HEK293 (cell line): ENCODE data around the gene GALNT15.

Experiments
- CTCF ChIA-PET: fragments of 350-600 bp; formaldehyde crosslinking; extraction: SDS; loops from one replicate; lab custom pipeline; 2021; ENCODE audit warnings: antibody characterized with exemption; lab: Yijun Ruan, JAX
- POLR2A ChIA-PET: fragments of 300-600 bp; formaldehyde crosslinking; extraction: SDS; loops from one replicate; lab custom pipeline; 2020; ENCODE audit warnings: antibody characterized with exemption, inconsistent platforms; lab: Yijun Ruan, JAX
- H3K27ac ChIP-seq: fragments of 200-500 bp; sonication (Bioruptor generic); 2 replicates; pipeline ENCODE4 v1.5.1; 2014; ENCODE audit warnings: low read depth, low read length, control low read depth, inconsistent platforms; ENCODE audit errors: extremely low read depth
- H3K36me3 ChIP-seq, 2 experiments: fragments of 200-500 bp in 1 of 2; sonication (Bioruptor generic) in 1 of 2; 1 replicate in 1 of 2; 2 replicates in 1 of 2; pipeline ENCODE4 v1.5.1; 2014 to 2017; ENCODE audit warnings: inconsistent platforms in 2 of 2, low read length in 2 of 2; ENCODE audit not compliant: control insufficient read depth in 2 of 2, insufficient read depth in 1 of 2
- H3K4me1 ChIP-seq: fragments of 200-500 bp; sonication (Bioruptor generic); 2 replicates; pipeline ENCODE4 v1.5.1; 2014; ENCODE audit warnings: mild to moderate bottlenecking, low read length, inconsistent platforms; ENCODE audit not compliant: control insufficient read depth, insufficient read depth
- H3K4me3 ChIP-seq: 2 replicates; pipeline ENCODE4 v1.5.1; 2011; ENCODE audit warnings: low read depth, mild to moderate bottlenecking, control low read depth, low read length, moderate library complexity
- H3K9me3 ChIP-seq: fragments of 200-500 bp; sonication (Bioruptor generic); 2 replicates; pipeline ENCODE4 v1.5.1; 2014; ENCODE audit warnings: low read depth, low read length, inconsistent platforms; ENCODE audit not compliant: control insufficient read depth, insufficient read depth
- KLF7 ChIP-seq: fragments of 450-650 bp; formaldehyde crosslinking; IDR thresholded peaks from 2 replicates; pipeline ENCODE4 v1.5.1; 2016; ENCODE audit warnings: missing biosample characterization, missing genetic modification characterization, borderline replicate concordance
- MYNN ChIP-seq: fragments of 450-650 bp; formaldehyde crosslinking; IDR thresholded peaks from 2 replicates; pipeline ENCODE4 v1.5.1; 2016; ENCODE audit warnings: missing biosample characterization, missing genetic modification characterization, borderline replicate concordance
- OVOL3 ChIP-seq: fragments of 450-650 bp; formaldehyde crosslinking; IDR thresholded peaks from 2 replicates; pipeline ENCODE4 v1.5.1; 2016; ENCODE audit warnings: missing biosample characterization, missing genetic modification characterization
- TSHZ1 ChIP-seq: fragments of 450-650 bp; formaldehyde crosslinking; IDR thresholded peaks from 2 replicates; pipeline ENCODE4 v1.5.1; 2016; ENCODE audit warnings: missing biosample characterization, missing genetic modification characterization, borderline replicate concordance
- ZNF146 ChIP-seq: fragments of 450-650 bp; formaldehyde crosslinking; IDR thresholded peaks from 2 replicates; pipeline ENCODE4 v1.5.1; 2016; ENCODE audit warnings: missing biosample characterization, missing genetic modification characterization
- ZNF148 ChIP-seq: fragments of 450-650 bp; formaldehyde crosslinking; IDR thresholded peaks from 2 replicates; pipeline ENCODE4 v1.5.0; 2017; ENCODE audit warnings: missing biosample characterization, missing genetic modification characterization, borderline replicate concordance
- ZNF211 ChIP-seq: fragments of 450-650 bp; formaldehyde crosslinking; IDR thresholded peaks from 2 replicates; pipeline ENCODE4 v1.5.1; 2016; ENCODE audit warnings: low read depth, missing biosample characterization, missing genetic modification characterization
- ZNF266 ChIP-seq: fragments of 450-650 bp; formaldehyde crosslinking; IDR thresholded peaks from 2 replicates; pipeline ENCODE4 v1.5.1; 2016; ENCODE audit warnings: missing biosample characterization, missing genetic modification characterization, low read depth
- ZNF488 ChIP-seq: fragments of 450-650 bp; formaldehyde crosslinking; IDR thresholded peaks from 2 replicates; pipeline ENCODE4 v1.5.1; 2016; ENCODE audit warnings: missing biosample characterization, missing genetic modification characterization
- ZNF558 ChIP-seq: fragments of 450-650 bp; formaldehyde crosslinking; IDR thresholded peaks from 2 replicates; pipeline ENCODE4 v1.5.1; 2016; ENCODE audit warnings: missing biosample characterization, missing genetic modification characterization
- ZNF596 ChIP-seq: fragments of 450-650 bp; IDR thresholded peaks from 2 replicates; pipeline ENCODE4 v1.5.0; 2018; ENCODE audit warnings: missing biosample characterization, mild to moderate bottlenecking, missing genetic modification characterization, moderate library complexity
- ZNF629 ChIP-seq: fragments of 450-650 bp; formaldehyde crosslinking; IDR thresholded peaks from 2 replicates; pipeline ENCODE4 v1.5.1; 2017; ENCODE audit warnings: missing biosample characterization, missing genetic modification characterization
- ZNF645 ChIP-seq: fragments of 450-650 bp; formaldehyde crosslinking; IDR thresholded peaks from 2 replicates; pipeline ENCODE4; 2016; ENCODE audit warnings: missing biosample characterization, missing genetic modification characterization
- ZNF768 ChIP-seq: fragments of 450-650 bp; formaldehyde crosslinking; IDR thresholded peaks from 2 replicates; pipeline ENCODE4 v1.5.1; 2018; ENCODE audit warnings: missing biosample characterization, mild to moderate bottlenecking, missing genetic modification characterization

GALNT15 gene

GRCh38 chr3:16243706-16244490, 69.4 kb downstream of the GALNT15 start:
- H3K4me1 ChIP-seq, result no peaks in the 10 kb centered on the region
- no peak overlapping the region for H3K27ac ChIP-seq
- ChIA-PET POLR2A (no interaction called here), CTCF (interaction anchor here (0.7 to 1.3 kb wide), 10 partner anchors 11 to 1041 kb away, joined by 3 to 8 read pairs (median 3); no protein-coding TSS in a partner anchor)
- H3K36me3 ChIP-seq, result no peaks in the 10 kb centered on the region
- no peak overlapping the region for H3K4me3 ChIP-seq
- no peak for TF ChIP-seq ZNF645
- no peak for TF ChIP-seq ZNF488
- no peak for TF ChIP-seq ZNF266 (tag by site-specific recombination)
- TF ChIP-seq MYNN (tag by site-specific recombination), result no peak
- no peak for TF ChIP-seq ZNF768 (tag by site-specific recombination)
- no peak for TF ChIP-seq ZNF148 (tag by site-specific recombination)
- no peaks in the 10 kb centered on the region for H3K9me3 ChIP-seq

GRCh38 chr3:16245609-16246008, 71.1 kb downstream of the GALNT15 start:
- Histone ChIP-seq H3K9me3 (no peaks in the 10 kb centered on the region), H3K27ac (no peak overlapping the region), H3K4me1 (no peaks in the 10 kb centered on the region), H3K36me3 (no peaks in the 10 kb centered on the region), H3K4me3 (no peak overlapping the region)
- POLR2A ChIA-PET, result no interaction called here
- CTCF ChIA-PET, result interaction anchor here (1.1 to 1.3 kb wide), 3 partner anchors 25 to 199 kb away, joined by 3 to 7 read pairs (median 3); no protein-coding TSS in a partner anchor
- no peak for TF ChIP-seq ZNF768 (tag by site-specific recombination)
- no peak for TF ChIP-seq ZNF558
- TF ChIP-seq ZNF629 (tag by site-specific recombination), result no peak
- no peak for TF ChIP-seq ZNF596 (tag by site-specific recombination)
- no peak for TF ChIP-seq TSHZ1 (tag by site-specific recombination)
- no peak for TF ChIP-seq KLF7 (tag by site-specific recombination)
- TF ChIP-seq ZNF266 (tag by site-specific recombination), result no peak
- TF ChIP-seq ZNF146 (tag by site-specific recombination), result no peak
- TF ChIP-seq OVOL3, result no peak
- no peak for TF ChIP-seq ZNF211 (tag by site-specific recombination)
- TF ChIP-seq, all 188 proteins: peak for 0
